Esophagus squamous epithelium (tissue), 5 donors: Measurements from ENCODE around the gene NDFIP1. TPM values are rescaled to one million over a fixed set of nuclear protein-coding genes. Genes with fewer than 3 reads are reported as not detected.
A peak's percentile ranks its signal among the peaks of the same experiment; 100 is the strongest.

ENCODE experiments used
- DNase-seq: peaks from one replicate; lab custom pipeline; 2025; lab: John Stamatoyannopoulos, UW
- H3K27ac ChIP-seq, 4 donors: fragments of 200-600 bp; sonication (generic); one replicate each; pipeline ENCODE4 v1.5.1; 2016 to 2019; ENCODE audit warnings: mild to moderate bottlenecking in 1 of 4
- H3K27me3 ChIP-seq, 4 donors: fragments of 200-600 bp; sonication (generic); 1 replicate in 3 of 4; 2 replicates in 1 of 4; pipeline versions ENCODE4 v1.5.1 to v1.6.0; 2017 to 2021; ENCODE audit warnings: antibody characterized with exemption in 1 of 4
- H3K36me3 ChIP-seq, 3 donors: fragments of 200-600 bp; sonication (generic); one replicate each; pipeline ENCODE4 v1.5.1; 2016 to 2019
- H3K4me1 ChIP-seq, 3 donors: fragments of 200-600 bp; sonication (generic); one replicate each; pipeline ENCODE4 v1.5.1; 2017 to 2019
- H3K4me3 ChIP-seq, 4 donors: fragments of 200-600 bp; sonication (generic); 1 replicate in 3 of 4; 2 replicates in 1 of 4; pipeline ENCODE4 v1.5.1; 2016 to 2019; ENCODE audit warnings: mild to moderate bottlenecking in 2 of 4, moderate library complexity in 1 of 4
- H3K9me3 ChIP-seq, 3 donors: fragments of 200-600 bp; sonication (generic); one replicate each; pipeline ENCODE4 v1.5.1; 2016 to 2019
- POLR2A ChIP-seq, 4 donors: fragments of 450-650 bp; IDR thresholded peaks; one replicate each; pipeline ENCODE4 v1.6.1; 2017; ENCODE audit warnings: antibody characterized with exemption in 4 of 4, mild to moderate bottlenecking in 4 of 4, moderate library complexity in 3 of 4
- WGBS, 2 donors: methylation state at CpG; one replicate each; pipeline ENCODE4 v1.1.5; 2018; 5-methylcytosine and 5-hydroxymethylcytosine counted together
- intact Hi-C: fragments of 100-400 bp; cut with DNase I; formaldehyde crosslinking; loops from one replicate; pipeline ENCODE4 v1.15.0; 2022
- total RNA-seq, 4 donors: library from RNA; depleted of rRNA; stranded (reverse); fragments of >200 nt; gene quantifications; one replicate each; pipeline ENCODE4 v1.1.0, GENCODE V29; 2016
- TF ChIP-seq, protein P1 (sequence below), 6 experiments: fragments of 450-650 bp in 4 of 6; fragments of 200-600 bp in 2 of 6; sonication (generic) in 2 of 6; IDR thresholded peaks; one replicate each; pipeline ENCODE4 v1.5.1; 2016 to 2019; ENCODE audit warnings: antibody characterized with exemption in 6 of 6, mild to moderate bottlenecking in 4 of 6, moderate library complexity in 4 of 6
- donor health status: DM: yes; HTN: yes; CAD: no.

The NDFIP1 gene
- total RNA-seq, 4 donors from 2014 or later, result 34.1 to 82.6 (median 38.9) TPM

- Histone ChIP-seq H3K9me3 (no peaks in the 10 kb centered on the region), H3K4me1 (peaks cover 0 to 64% (median 16%) of the 10 kb centered on the region in 3 donors), H3K27ac (peak overlapping the region; percentile 93 to 100 (median 98)), H3K4me3 (peak overlapping the region; percentile 78 to 96 (median 86)), H3K27me3 (no peaks in the 10 kb centered on the region), H3K36me3 (no peaks in the 10 kb centered on the region)
- intact Hi-C loops, result no loop called here
- no peak for TF ChIP-seq POLR2A (IDR thresholded peaks at IDR 0.05)
- TF ChIP-seq, protein P1, sequence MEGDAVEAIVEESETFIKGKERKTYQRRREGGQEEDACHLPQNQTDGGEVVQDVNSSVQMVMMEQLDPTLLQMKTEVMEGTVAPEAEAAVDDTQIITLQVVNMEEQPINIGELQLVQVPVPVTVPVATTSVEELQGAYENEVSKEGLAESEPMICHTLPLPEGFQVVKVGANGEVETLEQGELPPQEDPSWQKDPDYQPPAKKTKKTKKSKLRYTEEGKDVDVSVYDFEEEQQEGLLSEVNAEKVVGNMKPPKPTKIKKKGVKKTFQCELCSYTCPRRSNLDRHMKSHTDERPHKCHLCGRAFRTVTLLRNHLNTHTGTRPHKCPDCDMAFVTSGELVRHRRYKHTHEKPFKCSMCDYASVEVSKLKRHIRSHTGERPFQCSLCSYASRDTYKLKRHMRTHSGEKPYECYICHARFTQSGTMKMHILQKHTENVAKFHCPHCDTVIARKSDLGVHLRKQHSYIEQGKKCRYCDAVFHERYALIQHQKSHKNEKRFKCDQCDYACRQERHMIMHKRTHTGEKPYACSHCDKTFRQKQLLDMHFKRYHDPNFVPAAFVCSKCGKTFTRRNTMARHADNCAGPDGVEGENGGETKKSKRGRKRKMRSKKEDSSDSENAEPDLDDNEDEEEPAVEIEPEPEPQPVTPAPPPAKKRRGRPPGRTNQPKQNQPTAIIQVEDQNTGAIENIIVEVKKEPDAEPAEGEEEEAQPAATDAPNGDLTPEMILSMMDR (IDR thresholded peaks at IDR 0.05), result no peak
- no peak for DNase-seq
- 0 to 5% methylated on average over 9 of the region's 9 CpGs for WGBS, 2 donors
These were observed 1.5 kb downstream of the NDFIP1 start for GRCh38 chr5:142110046-142110531.

DNA sequence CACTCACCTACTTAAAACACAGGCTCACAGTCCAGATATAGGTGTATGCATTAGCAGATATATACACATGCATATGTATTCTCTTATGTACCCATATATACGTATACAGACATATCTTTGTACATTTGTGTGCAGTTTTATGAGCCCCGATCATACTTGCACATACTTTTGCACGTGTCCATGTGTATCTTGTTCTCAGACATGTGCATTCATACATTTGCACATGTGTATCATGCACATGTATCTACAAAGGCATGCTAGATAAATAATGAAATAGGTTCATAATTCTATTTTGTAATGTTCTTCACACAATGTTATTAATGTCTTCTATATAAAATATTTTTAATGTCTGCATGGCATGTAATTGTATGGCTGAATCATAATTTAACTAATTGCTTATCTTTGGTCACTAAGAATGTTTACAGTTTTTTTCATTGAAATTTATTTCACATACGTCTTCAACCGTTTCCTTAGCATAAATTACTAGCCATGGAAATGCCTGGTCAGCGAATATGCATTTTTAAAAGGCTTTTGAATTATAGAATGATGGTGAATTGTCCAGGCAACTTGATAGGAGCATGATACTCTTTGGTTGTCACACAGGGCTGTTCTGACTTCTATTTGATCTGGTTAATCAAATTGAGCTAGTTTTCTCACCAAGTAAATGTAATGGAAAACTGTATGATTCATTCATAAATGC is 2.6 kb downstream of the NDFIP1 start:
- no peak for DNase-seq
- no peak overlapping the region for H3K27ac ChIP-seq
- no peaks in the 10 kb centered on the region for H3K36me3 ChIP-seq
- H3K4me1 ChIP-seq, result peaks cover 0 to 67% (median 16%) of the 10 kb centered on the region in 3 donors
- intact Hi-C loops, result no loop called here
- H3K9me3 ChIP-seq, result no peaks in the 10 kb centered on the region
- no peak for TF ChIP-seq POLR2A (IDR thresholded peaks at IDR 0.05)
- TF ChIP-seq, protein P1 (IDR thresholded peaks at IDR 0.05), result no peak
- H3K27me3 ChIP-seq, result no peaks in the 10 kb centered on the region
- 77 to 82% methylated on average over 6 of the region's 6 CpGs for WGBS, 2 donors
- H3K4me3 ChIP-seq, result peak overlapping the region in 1 of 4 donors; percentile 78

DNA sequence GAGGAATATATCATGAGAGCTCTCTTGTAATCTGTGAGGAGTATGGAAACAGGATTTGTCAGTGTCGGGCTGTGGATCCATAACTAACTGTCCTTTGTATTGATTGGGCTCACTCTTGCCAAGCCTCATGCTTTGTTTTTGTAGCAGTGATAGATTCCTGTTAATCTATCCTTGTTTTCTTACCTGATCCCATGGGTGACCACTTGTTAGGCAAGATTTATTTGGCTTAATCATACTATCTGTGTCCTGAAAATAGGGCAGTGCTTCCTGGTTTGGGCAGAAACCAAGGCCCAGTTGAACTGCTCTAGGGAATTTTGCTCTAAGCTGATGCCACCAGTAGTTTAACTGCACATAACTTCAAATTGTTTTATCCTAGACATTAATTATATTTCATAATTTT is 6.1 kb downstream of the NDFIP1 start:
- H3K4me3 ChIP-seq, result no peak overlapping the region
- H3K36me3 ChIP-seq, result no peaks in the 10 kb centered on the region
- 76 to 90% methylated on average over 1 of the region's 1 CpG for WGBS, 2 donors
- intact Hi-C loops, result no loop called here
- no peaks in the 10 kb centered on the region for H3K9me3 ChIP-seq
- H3K27ac ChIP-seq, result no peak overlapping the region
- peaks cover 0 to 91% (median 24%) of the 10 kb centered on the region in 3 donors for H3K4me1 ChIP-seq
- TF ChIP-seq, protein P1 (IDR thresholded peaks at IDR 0.05), result no peak
- no peak for TF ChIP-seq POLR2A (IDR thresholded peaks at IDR 0.05)
- H3K27me3 ChIP-seq, result no peaks in the 10 kb centered on the region
- DNase-seq, result no peak

GRCh38 chr5:142115937-142116614 is 7.5 kb downstream of the NDFIP1 start:
- H3K27ac ChIP-seq, result no peak overlapping the region
- H3K9me3 ChIP-seq, result no peaks in the 10 kb centered on the region
- H3K36me3 ChIP-seq, result peaks cover 0 to 5% (median 0%) of the 10 kb centered on the region in 3 donors
- 96 to 98% methylated on average over 4 of the region's 4 CpGs for WGBS, 2 donors
- no peaks in the 10 kb centered on the region for H3K27me3 ChIP-seq
- H3K4me3 ChIP-seq, result no peak overlapping the region
- no peak for TF ChIP-seq POLR2A (IDR thresholded peaks at IDR 0.05)
- TF ChIP-seq, protein P1 (IDR thresholded peaks at IDR 0.05), result no peak
- no peak for DNase-seq
- intact Hi-C loops, result no loop called here
- peaks cover 0 to 90% (median 30%) of the 10 kb centered on the region in 3 donors for H3K4me1 ChIP-seq
